CD14-positive monocyte (primary cell): ENCODE results near the gene FUT8. TPM values are rescaled to one million over a fixed set of nuclear protein-coding genes. Genes with fewer than 3 reads are reported as not detected.

Source experiments
- DNase-seq, 3 donors: peaks; one replicate each; pipeline ENCODE4 v3.0.0-alpha.2; 2011 to 2022
- H2AFZ ChIP-seq: 2 replicates; pipeline ENCODE4 v1.6.0; 2012; ENCODE audit warnings: mild to moderate bottlenecking, low read depth, low read length, inconsistent platforms; ENCODE audit not compliant: insufficient read depth, poor library complexity, severe bottlenecking
- H3K27ac ChIP-seq, 2 donors: 1 replicate in 1 of 2; 2 replicates in 1 of 2; pipeline ENCODE4 v1.5.1; 2012 to 2013; ENCODE audit warnings: low read length in 2 of 2, control low read depth in 1 of 2, inconsistent platforms in 1 of 2, low read depth in 1 of 2, mild to moderate bottlenecking in 1 of 2
- H3K27me3 ChIP-seq, 2 donors: one replicate each; pipeline versions ENCODE4 v1.6.0 to v1.6.1; 2011 to 2013; ENCODE audit warnings: low read length in 2 of 2; ENCODE audit not compliant: control insufficient read depth in 2 of 2, insufficient read depth in 2 of 2
- H3K36me3 ChIP-seq, 2 donors: replicated peaks in 1 of 2; 1 replicate in 1 of 2; 2 replicates in 1 of 2; pipeline versions ENCODE4 v1.5.1 to v1.6.1; 2012 to 2013; ENCODE audit warnings: low read length in 2 of 2, control low read depth in 1 of 2, inconsistent platforms in 1 of 2, mild to moderate bottlenecking in 1 of 2; ENCODE audit not compliant: insufficient read depth in 2 of 2, control insufficient read depth in 1 of 2
- H3K4me1 ChIP-seq, 2 donors: 1 replicate in 1 of 2; 2 replicates in 1 of 2; pipeline versions ENCODE4 v1.5.1 to v1.6.1; 2012 to 2013; ENCODE audit warnings: low read length in 2 of 2, control low read depth in 1 of 2, inconsistent platforms in 1 of 2, mild to moderate bottlenecking in 1 of 2, moderate library complexity in 1 of 2; ENCODE audit not compliant: insufficient read depth in 2 of 2, control insufficient read depth in 1 of 2
- H3K4me2 ChIP-seq: replicated peaks from 2 replicates; pipeline ENCODE3; 2012; ENCODE audit warnings: low read length, moderate library complexity, mild to moderate bottlenecking; ENCODE audit not compliant: poor library complexity, severe bottlenecking; ENCODE audit errors: extremely low read depth
- H3K4me3 ChIP-seq, 3 experiments: fragments of 200-600 bp in 1 of 3; sonication (generic) in 1 of 3; replicated peaks in 1 of 3; 1 replicate in 2 of 3; 2 replicates in 1 of 3; pipeline ENCODE4 v1.5.1; 2011 to 2013; ENCODE audit warnings: low read length in 3 of 3, mild to moderate bottlenecking in 3 of 3, control low read depth in 2 of 3, low read depth in 2 of 3, inconsistent platforms in 1 of 3, moderate library complexity in 1 of 3
- H3K79me2 ChIP-seq: 2 replicates; pipeline ENCODE4 v1.6.0; 2012; ENCODE audit warnings: mild to moderate bottlenecking, control low read depth, inconsistent platforms, low read length, moderate library complexity; ENCODE audit not compliant: insufficient read depth
- H3K9ac ChIP-seq: 2 replicates; pipeline ENCODE4 v1.6.0; 2017; ENCODE audit warnings: low read length, mild to moderate bottlenecking; ENCODE audit not compliant: insufficient read depth, poor library complexity, severe bottlenecking
- H3K9me3 ChIP-seq, 2 donors: replicated peaks in 1 of 2; 1 replicate in 1 of 2; 2 replicates in 1 of 2; pipeline versions ENCODE4 v1.5.1 to v1.6.1; 2012 to 2013; ENCODE audit warnings: low read length in 2 of 2, control low read depth in 1 of 2; ENCODE audit not compliant: control insufficient read depth in 1 of 2, insufficient read depth in 1 of 2
- H4K20me1 ChIP-seq: 2 replicates; pipeline ENCODE4 v1.6.0; 2012; ENCODE audit warnings: mild to moderate bottlenecking, low read length, control low read depth, moderate library complexity; ENCODE audit not compliant: insufficient read depth
- H3K27ac Mint-ChIP-seq, 7 donors: one replicate each; pipeline ENCODE4 v1.8.0; 2020; ENCODE audit warnings: mild to moderate bottlenecking in 7 of 7, mixed read lengths in 7 of 7, moderate library complexity in 6 of 7, inconsistent platforms in 2 of 7
- H3K27me3 Mint-ChIP-seq, 3 donors: one replicate each; pipeline ENCODE4 v1.8.0; 2021 to 2022; ENCODE audit warnings: low read depth in 3 of 3, mild to moderate bottlenecking in 3 of 3, mixed read lengths in 3 of 3, moderate library complexity in 3 of 3, inconsistent platforms in 1 of 3
- H3K36me3 Mint-ChIP-seq, 2 donors: one replicate each; pipeline ENCODE4 v1.8.0; 2020; ENCODE audit warnings: mixed read lengths in 2 of 2, inconsistent platforms in 1 of 2, mild to moderate bottlenecking in 1 of 2
- H3K4me1 Mint-ChIP-seq: one replicate; pipeline ENCODE4 v1.8.0; 2020; ENCODE audit warnings: mild to moderate bottlenecking, mixed read lengths
- H3K4me3 Mint-ChIP-seq, 2 donors: one replicate each; pipeline ENCODE4 v1.8.0; 2020; ENCODE audit warnings: mild to moderate bottlenecking in 2 of 2, mixed read lengths in 2 of 2, moderate library complexity in 1 of 2
- H3K9me3 Mint-ChIP-seq, 7 donors: one replicate each; pipeline ENCODE4 v1.8.0; 2020 to 2022; ENCODE audit warnings: mixed read lengths in 7 of 7, mild to moderate bottlenecking in 6 of 7, moderate library complexity in 6 of 7, inconsistent platforms in 2 of 7
- CTCF ChIP-seq: fragments of 200-600 bp; IDR thresholded peaks from one replicate; pipeline ENCODE4 v1.8.0; 2022; ENCODE audit warnings: antibody characterized with exemption, mild to moderate bottlenecking
- WGBS: methylation state at CpG from one replicate; pipeline ENCODE4 v1.1.5; 2013; ENCODE audit warnings: missing lambda C conversion rate; ENCODE audit not compliant: insufficient coverage; 5-methylcytosine and 5-hydroxymethylcytosine counted together
- intact Hi-C, 2 donors: fragments of 100-400 bp; cut with micrococcal nuclease; formaldehyde crosslinking; loops; one replicate each; pipeline versions ENCODE4 v1.15.0 to v1.15.1; 2023
- polyA plus RNA-seq, 3 donors: library from polyadenylated mRNA; depleted of rRNA in 1 of 3; unstranded in 2 of 3; stranded (reverse) in 1 of 3; fragments of 300-500 nt in 2 of 3; fragments of >200 nt in 1 of 3; fragmentation: Illumina TruSeq in 2 of 3; gene quantifications; 1 replicate in 2 of 3; 2 replicates in 1 of 3; pipeline ENCODE4 v1.2.3, GENCODE V29; 2012 to 2021

Gene FUT8
- polyA plus RNA-seq, 3 donors: 1.6 to 5.1 (median 5.0) TPM

GRCh38 chr14:65408113-65408512, 4.4 kb upstream of the FUT8 start:
- Histone ChIP-seq H2AFZ (no peak overlapping the region), H4K20me1 (no peaks in the 10 kb centered on the region), H3K27me3 (no peaks in the 10 kb centered on the region), H3K4me2 (no peak overlapping the region), H3K9me3 (no peaks in the 10 kb centered on the region), H3K36me3 (no peaks in the 10 kb centered on the region), H3K79me2 (no peaks in the 10 kb centered on the region), H3K9ac (no peak overlapping the region), H3K4me3 (no peak overlapping the region), H3K4me1 (peaks cover 2 to 13% of the 10 kb centered on the region in 2 donors), H3K27ac (no peak overlapping the region)
- H3K27me3 Mint-ChIP-seq: peaks cover 0 to 5% (median 2%) of the 10 kb centered on the region in 3 donors
- no peak for DNase-seq
- peaks cover 7% of the 10 kb centered on the region for H3K4me1 Mint-ChIP-seq
- TF ChIP-seq CTCF: no peak
- no peak overlapping the region for H3K27ac Mint-ChIP-seq
- H3K9me3 Mint-ChIP-seq: no peaks in the 10 kb centered on the region
- 100% methylated on average over 1 of the region's 3 CpGs for WGBS
- H3K36me3 Mint-ChIP-seq: no peaks in the 10 kb centered on the region
- H3K4me3 Mint-ChIP-seq: no peak overlapping the region
- intact Hi-C loops: no loop called here

GRCh38 chr14:65410640-65411039, 1.9 kb upstream of the FUT8 start:
- H3K4me1 Mint-ChIP-seq: peaks cover 13% of the 10 kb centered on the region
- no peak overlapping the region for H3K4me3 ChIP-seq
- no peak overlapping the region for H2AFZ ChIP-seq
- H3K9ac ChIP-seq: no peak overlapping the region
- H3K27ac Mint-ChIP-seq: no peak overlapping the region
- TF ChIP-seq CTCF: no peak
- DNase-seq: no peak
- peaks cover 3 to 9% (median 7%) of the 10 kb centered on the region in 3 donors for H3K27me3 Mint-ChIP-seq
- no peaks in the 10 kb centered on the region for H4K20me1 ChIP-seq
- intact Hi-C loops: loop anchor here in 1 of 2 donors (10.0 kb wide), 1 partner anchor 414 kb away; no protein-coding TSS in a partner anchor
- H3K27me3 ChIP-seq: peaks cover 0 to 12% of the 10 kb centered on the region in 2 donors
- no peak overlapping the region for H3K27ac ChIP-seq
- no peaks in the 10 kb centered on the region for H3K79me2 ChIP-seq
- H3K9me3 ChIP-seq: no peaks in the 10 kb centered on the region
- H3K4me1 ChIP-seq: peaks cover 7 to 21% of the 10 kb centered on the region in 2 donors
- no peak overlapping the region for H3K4me2 ChIP-seq
- no peaks in the 10 kb centered on the region for H3K36me3 ChIP-seq
- no peaks in the 10 kb centered on the region for H3K36me3 Mint-ChIP-seq
- H3K4me3 Mint-ChIP-seq: no peak overlapping the region
- no CpG with 5 or more reads among the region's 2 CpGs for WGBS
- peaks cover 0 to 3% (median 0%) of the 10 kb centered on the region in 7 donors for H3K9me3 Mint-ChIP-seq
